ENCODE measurements around the gene PCDHA1. TPM values are rescaled to one million over a fixed set of nuclear protein-coding genes. Genes with fewer than 3 reads are reported as not detected.

The PCDHA1 gene
- total RNA-seq, 2 experiments from 2014 or later, result not detected

- no peak for DNase-seq (ENCODE audit: low spot score)
- TF ChIP-seq CTCF (conservative IDR thresholded peaks at IDR 0.05; ENCODE audit: low read length) (no peak), EZH2phosphoT487 (IDR thresholded peaks at IDR 0.05; ENCODE audit: borderline replicate concordance, low read depth, low read length) (no peak)
- Histone ChIP-seq H2AFZ (ENCODE audit: low read length) (no peak overlapping the region), H3K4me3 (ENCODE audit: low read depth, low read length, poor library complexity, severe bottlenecking) (no peak overlapping the region), H4K20me1 (ENCODE audit: insufficient read depth, low read length) (no peaks in the 10 kb centered on the region), H3K9me2 (ENCODE audit: insufficient read depth, low read length) (no peaks in the 10 kb centered on the region), H3K4me1 (ENCODE audit: insufficient read depth, low read length, poor library complexity, severe bottlenecking) (no peaks in the 10 kb centered on the region), H3K36me3 (ENCODE audit: insufficient read depth, low read length) (no peaks in the 10 kb centered on the region), H3K9me3 (ENCODE audit: low read length) (no peaks in the 10 kb centered on the region), H3K4me2 (ENCODE audit: low read length) (no peak overlapping the region), H3K27ac (ENCODE audit: low read depth, low read length, poor library complexity, severe bottlenecking) (no peak overlapping the region), H3K79me2 (ENCODE audit: insufficient read depth, low read depth, low read length) (no peaks in the 10 kb centered on the region)
- ChIA-PET CTCF (ENCODE audit: unreplicated experiment) (no interaction called here), POLR2A (no interaction called here)
- intact Hi-C loops (cut with micrococcal nuclease; ENCODE audit: unreplicated experiment), result no loop called here
- BruUV-seq (replicated peaks), result no TSS peak
These were observed 91.3 kb downstream of the PCDHA1 start for GRCh38 chr5:140877262-140877581.

- CTCF ChIA-PET (ENCODE audit: unreplicated experiment), result no interaction called here
- H3K27ac ChIP-seq (ENCODE audit: low read depth, low read length, poor library complexity, severe bottlenecking), result no peak within 1 kb of the TSS
- H3K4me3 ChIP-seq (ENCODE audit: low read depth, low read length, poor library complexity, severe bottlenecking), result no peak within 1 kb of the TSS
- intact Hi-C loops (cut with micrococcal nuclease; ENCODE audit: unreplicated experiment), result no loop called here
- POLR2A ChIA-PET, result interaction anchor here (0.7 kb wide), 1 partner anchor 10 kb away, joined by 3 read pairs; no protein-coding TSS in a partner anchor
- TF ChIP-seq EZH2phosphoT487 (IDR thresholded peaks at IDR 0.05; ENCODE audit: borderline replicate concordance, low read depth, low read length) (no peak), CTCF (conservative IDR thresholded peaks at IDR 0.05; ENCODE audit: low read length) (no peak)
- DNase-seq (ENCODE audit: low spot score), result no peak
- no peaks in the 10 kb centered on the region for H3K4me1 ChIP-seq (ENCODE audit: insufficient read depth, low read length, poor library complexity, severe bottlenecking)
- no peaks in the 10 kb centered on the region for H4K20me1 ChIP-seq (ENCODE audit: insufficient read depth, low read length)
- BruUV-seq (replicated peaks), result no TSS peak
- H3K36me3 ChIP-seq (ENCODE audit: insufficient read depth, low read length), result no peaks in the 10 kb centered on the region
- H3K4me2 ChIP-seq (ENCODE audit: low read length), result no peak within 1 kb of the TSS
- no peaks in the 10 kb centered on the region for H3K9me2 ChIP-seq (ENCODE audit: insufficient read depth, low read length)
- no peaks in the 10 kb centered on the region for H3K79me2 ChIP-seq (ENCODE audit: insufficient read depth, low read depth, low read length)
- no peak within 1 kb of the TSS for H2AFZ ChIP-seq (ENCODE audit: low read length)
- no peaks in the 10 kb centered on the region for H3K9me3 ChIP-seq (ENCODE audit: low read length)
These were observed 96.1 kb downstream of the PCDHA1 start, which contains the start of gene PCDHA13 for GRCh38 chr5:140881889-140882590. PCDHA13 (plus strand) TSS chr5:140882124; CDS start chr5:140882269, 145 bp downstream.

- no peaks in the 10 kb centered on the region for H3K4me1 ChIP-seq (ENCODE audit: insufficient read depth, low read length, poor library complexity, severe bottlenecking)
- POLR2A ChIA-PET, result no interaction called here
- H3K79me2 ChIP-seq (ENCODE audit: insufficient read depth, low read depth, low read length), result no peaks in the 10 kb centered on the region
- no peaks in the 10 kb centered on the region for H3K9me3 ChIP-seq (ENCODE audit: low read length)
- H3K9me2 ChIP-seq (ENCODE audit: insufficient read depth, low read length), result no peaks in the 10 kb centered on the region
- intact Hi-C loops (cut with micrococcal nuclease; ENCODE audit: unreplicated experiment), result no loop called here
- H3K4me3 ChIP-seq (ENCODE audit: low read depth, low read length, poor library complexity, severe bottlenecking), result no peak overlapping the region
- no peak overlapping the region for H3K4me2 ChIP-seq (ENCODE audit: low read length)
- CTCF ChIA-PET (ENCODE audit: unreplicated experiment), result no interaction called here
- H4K20me1 ChIP-seq (ENCODE audit: insufficient read depth, low read length), result no peaks in the 10 kb centered on the region
- no peak overlapping the region for H3K27ac ChIP-seq (ENCODE audit: low read depth, low read length, poor library complexity, severe bottlenecking)
- TF ChIP-seq EZH2phosphoT487 (IDR thresholded peaks at IDR 0.05; ENCODE audit: borderline replicate concordance, low read depth, low read length) (no peak), CTCF (conservative IDR thresholded peaks at IDR 0.05; ENCODE audit: low read length) (peak; percentile 49)
- no TSS peak for BruUV-seq (replicated peaks)
- no peak for DNase-seq (ENCODE audit: low spot score)
- no peak overlapping the region for H2AFZ ChIP-seq (ENCODE audit: low read length)
- H3K36me3 ChIP-seq (ENCODE audit: insufficient read depth, low read length), result no peaks in the 10 kb centered on the region
These were observed 96.6 kb downstream of the PCDHA1 start for GRCh38 chr5:140882591-140882899.
